Neural cell (in vitro differentiated cells): ENCODE results near the gene FOXO1. TPM values are rescaled to one million over a fixed set of nuclear protein-coding genes. Genes with fewer than 3 reads are reported as not detected.

ENCODE experiments used
- H2AFZ ChIP-seq: fragments of 200-600, 300-800 bp; sonication (generic), shearing (Covaris generic); 2 replicates; pipeline ENCODE4 v1.6.0; 2014; ENCODE audit warnings: low read depth, mild to moderate bottlenecking, antibody characterized with exemption, low read length, moderate library complexity
- H3F3A ChIP-seq: fragments of 200-600 bp; shearing (Covaris generic); 2 replicates; pipeline ENCODE4 v1.6.1; 2016; ENCODE audit warnings: mild to moderate bottlenecking, moderate library complexity, mixed read lengths, antibody characterized with exemption, low read length; ENCODE audit not compliant: insufficient read depth, poor library complexity, severe bottlenecking
- H3K27ac ChIP-seq: fragments of 200-600, 300-800 bp; sonication (generic), shearing (Covaris generic); 2 replicates; pipeline ENCODE4 v1.5.1; 2014; ENCODE audit warnings: mild to moderate bottlenecking, low read length, moderate library complexity
- H3K27me3 ChIP-seq: fragments of 300-800, 200-600 bp; sonication (generic), shearing (Covaris generic); 2 replicates; pipeline ENCODE4 v1.6.0; 2014; ENCODE audit warnings: mild to moderate bottlenecking, low read depth, low read length, moderate library complexity; ENCODE audit not compliant: insufficient read depth
- H3K36me3 ChIP-seq: fragments of 300-800, 200-600 bp; sonication (generic), shearing (Covaris generic); 2 replicates; pipeline ENCODE4 v1.5.1; 2014; ENCODE audit warnings: mild to moderate bottlenecking, antibody characterized with exemption, low read length, moderate library complexity; ENCODE audit not compliant: insufficient read depth
- H3K4me2 ChIP-seq: fragments of 300-800, 200-600 bp; sonication (generic), shearing (Covaris generic); 2 replicates; pipeline ENCODE4 v1.6.0; 2014; ENCODE audit warnings: mild to moderate bottlenecking, low read length
- H3K4me3 ChIP-seq: fragments of 300-800, 200-600 bp; sonication (generic), shearing (Covaris generic); 2 replicates; pipeline ENCODE4 v1.5.1; 2014; ENCODE audit warnings: mild to moderate bottlenecking, low read length, moderate library complexity
- H3K79me2 ChIP-seq: fragments of 200-600 bp; shearing (Covaris generic); replicated peaks from 2 replicates; pipeline ENCODE4 v1.6.0; 2014; ENCODE audit warnings: mild to moderate bottlenecking, low read length, moderate library complexity; ENCODE audit not compliant: insufficient read depth
- H3K9ac ChIP-seq: fragments of 300-800, 200-600 bp; sonication (generic), shearing (Covaris generic); 2 replicates; pipeline ENCODE4 v1.6.1; 2016; ENCODE audit warnings: mild to moderate bottlenecking, low read length, mixed read lengths
- H3K9me2 ChIP-seq: fragments of 200-600 bp; shearing (Covaris generic); 2 replicates; pipeline ENCODE4 v1.6.1; 2016; ENCODE audit warnings: mild to moderate bottlenecking, low read length, mixed read lengths; ENCODE audit not compliant: insufficient read depth
- H3K9me3 ChIP-seq: fragments of 200-600, 300-800 bp; sonication (generic), shearing (Covaris generic); 2 replicates; pipeline ENCODE4 v1.6.1; 2016; ENCODE audit warnings: mild to moderate bottlenecking, mixed run types, low read length, moderate library complexity, mixed read lengths
- H4K20me1 ChIP-seq: fragments of 200-600 bp; shearing (Covaris generic); 2 replicates; pipeline ENCODE4 v1.6.1; 2016; ENCODE audit warnings: mild to moderate bottlenecking, mixed run types; ENCODE audit not compliant: insufficient read depth
- EP300 ChIP-seq: fragments of 450-650 bp; conservative IDR thresholded peaks from 2 replicates; pipeline ENCODE4 v1.6.1; 2014; ENCODE audit warnings: antibody characterized with exemption, mild to moderate bottlenecking, moderate library complexity; ENCODE audit not compliant: poor library complexity, severe bottlenecking
- EZH2 ChIP-seq: fragments of 200-600, 300-800 bp; shearing (Covaris generic), sonication (generic); IDR thresholded peaks from 2 replicates; pipeline ENCODE4 v1.6.1; 2014; ENCODE audit warnings: antibody characterized with exemption, low read length, borderline replicate concordance, mild to moderate bottlenecking; ENCODE audit not compliant: insufficient read depth, poor library complexity, severe bottlenecking
- MXI1 ChIP-seq: fragments of 450-650 bp; conservative IDR thresholded peaks from 2 replicates; pipeline ENCODE4 v1.6.1; 2014; ENCODE audit warnings: antibody characterized with exemption, mild to moderate bottlenecking; ENCODE audit not compliant: poor library complexity, severe bottlenecking
- POLR2AphosphoS5 ChIP-seq: IDR thresholded peaks from 2 replicates; pipeline ENCODE4 v1.6.1; 2012
- RAD21 ChIP-seq: fragments of 450-650 bp; conservative IDR thresholded peaks from 2 replicates; pipeline ENCODE4 v1.6.1; 2014; ENCODE audit warnings: antibody characterized with exemption, mild to moderate bottlenecking, moderate library complexity
- SMC3 ChIP-seq: fragments of 450-650 bp; conservative IDR thresholded peaks from 2 replicates; pipeline ENCODE4 v1.6.1; 2014; ENCODE audit warnings: antibody characterized with exemption, mild to moderate bottlenecking, moderate library complexity; ENCODE audit not compliant: poor library complexity
- TAF1 ChIP-seq: IDR thresholded peaks from 2 replicates; pipeline ENCODE4 v1.6.1; 2012; ENCODE audit warnings: low read depth
- polyA plus RNA-seq: library from polyadenylated mRNA; depleted of rRNA; stranded (reverse); fragments of >200 nt; gene quantifications from 2 replicates; pipeline ENCODE4 v1.2.3, GENCODE V29; 2014
- TF ChIP-seq, protein P1 (sequence below): IDR thresholded peaks from 2 replicates; pipeline ENCODE4 v1.6.1; 2012; ENCODE audit warnings: borderline replicate concordance
- TF ChIP-seq, protein P2 (sequence below): fragments of 450-650 bp; IDR thresholded peaks from 2 replicates; pipeline ENCODE4 v1.5.1; 2014; ENCODE audit warnings: antibody characterized with exemption, mild to moderate bottlenecking, moderate library complexity; ENCODE audit not compliant: poor library complexity, severe bottlenecking

FOXO1 gene
- polyA plus RNA-seq, 1 donor from 2014 or later = 1.2 TPM

DNA sequence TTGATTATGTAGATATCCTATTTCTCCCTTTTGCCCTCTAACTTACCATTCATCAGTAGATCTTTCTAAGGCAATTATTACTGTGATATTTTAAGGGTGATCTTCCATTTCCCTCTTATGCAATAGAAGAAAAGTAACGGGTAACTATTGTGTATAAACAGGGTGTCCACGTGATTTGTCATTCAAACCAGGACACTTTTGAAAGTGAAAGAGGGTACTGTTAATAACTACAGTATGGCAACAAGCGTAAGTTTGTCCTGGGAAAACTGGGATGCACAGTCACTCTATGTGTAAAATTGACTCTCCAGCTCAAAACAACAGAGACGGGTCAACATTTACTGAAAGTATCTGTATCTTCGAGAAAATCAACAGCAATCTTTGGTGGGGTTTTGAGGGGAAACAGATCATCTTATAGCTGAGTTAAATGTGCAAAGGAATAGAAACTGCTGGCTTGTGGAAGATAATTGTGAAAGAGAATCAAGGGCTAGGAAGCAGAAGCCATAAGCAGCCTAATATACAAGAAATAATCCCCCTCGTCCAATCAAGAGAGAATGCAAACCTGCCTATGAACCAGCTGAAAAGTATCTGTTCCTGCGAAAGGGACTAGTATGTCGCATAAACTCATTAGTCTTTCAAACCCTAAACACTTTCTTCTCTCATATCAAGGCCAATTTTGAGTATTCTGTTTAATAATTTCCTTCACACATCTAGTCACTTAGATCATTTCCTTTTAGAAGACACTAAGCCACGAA, 126.7 kb downstream of the FOXO1 start:
- Histone ChIP-seq H2AFZ (no peak overlapping the region), H3K4me2 (no peak overlapping the region), H3K27me3 (no peaks in the 10 kb centered on the region), H3K36me3 (no peaks in the 10 kb centered on the region), H3K27ac (no peak overlapping the region), H3K4me3 (no peak overlapping the region), H3K9ac (no peak overlapping the region), H3K79me2 (no peaks in the 10 kb centered on the region), H3F3A (no peaks in the 10 kb centered on the region), H3K9me2 (no peaks in the 10 kb centered on the region), H4K20me1 (no peaks in the 10 kb centered on the region), H3K9me3 (no peaks in the 10 kb centered on the region)
- TF ChIP-seq TAF1 = no peak

GRCh38 chr13:40537146-40537895, 129.1 kb downstream of the FOXO1 start:
- Histone ChIP-seq H3K79me2 (no peaks in the 10 kb centered on the region), H3K9me3 (no peaks in the 10 kb centered on the region), H3F3A (no peaks in the 10 kb centered on the region), H3K4me3 (no peak overlapping the region), H3K9me2 (no peaks in the 10 kb centered on the region), H3K27ac (no peak overlapping the region), H2AFZ (no peak overlapping the region), H3K36me3 (no peaks in the 10 kb centered on the region), H3K4me2 (no peak overlapping the region), H3K27me3 (no peaks in the 10 kb centered on the region), H4K20me1 (no peaks in the 10 kb centered on the region), H3K9ac (no peak overlapping the region)
- TF ChIP-seq RAD21 (no peak), EZH2 (no peak), TAF1 (no peak), SMC3 (no peak), MXI1 (no peak), POLR2AphosphoS5 (no peak), EP300 (no peak)
- TF ChIP-seq, protein P1, sequence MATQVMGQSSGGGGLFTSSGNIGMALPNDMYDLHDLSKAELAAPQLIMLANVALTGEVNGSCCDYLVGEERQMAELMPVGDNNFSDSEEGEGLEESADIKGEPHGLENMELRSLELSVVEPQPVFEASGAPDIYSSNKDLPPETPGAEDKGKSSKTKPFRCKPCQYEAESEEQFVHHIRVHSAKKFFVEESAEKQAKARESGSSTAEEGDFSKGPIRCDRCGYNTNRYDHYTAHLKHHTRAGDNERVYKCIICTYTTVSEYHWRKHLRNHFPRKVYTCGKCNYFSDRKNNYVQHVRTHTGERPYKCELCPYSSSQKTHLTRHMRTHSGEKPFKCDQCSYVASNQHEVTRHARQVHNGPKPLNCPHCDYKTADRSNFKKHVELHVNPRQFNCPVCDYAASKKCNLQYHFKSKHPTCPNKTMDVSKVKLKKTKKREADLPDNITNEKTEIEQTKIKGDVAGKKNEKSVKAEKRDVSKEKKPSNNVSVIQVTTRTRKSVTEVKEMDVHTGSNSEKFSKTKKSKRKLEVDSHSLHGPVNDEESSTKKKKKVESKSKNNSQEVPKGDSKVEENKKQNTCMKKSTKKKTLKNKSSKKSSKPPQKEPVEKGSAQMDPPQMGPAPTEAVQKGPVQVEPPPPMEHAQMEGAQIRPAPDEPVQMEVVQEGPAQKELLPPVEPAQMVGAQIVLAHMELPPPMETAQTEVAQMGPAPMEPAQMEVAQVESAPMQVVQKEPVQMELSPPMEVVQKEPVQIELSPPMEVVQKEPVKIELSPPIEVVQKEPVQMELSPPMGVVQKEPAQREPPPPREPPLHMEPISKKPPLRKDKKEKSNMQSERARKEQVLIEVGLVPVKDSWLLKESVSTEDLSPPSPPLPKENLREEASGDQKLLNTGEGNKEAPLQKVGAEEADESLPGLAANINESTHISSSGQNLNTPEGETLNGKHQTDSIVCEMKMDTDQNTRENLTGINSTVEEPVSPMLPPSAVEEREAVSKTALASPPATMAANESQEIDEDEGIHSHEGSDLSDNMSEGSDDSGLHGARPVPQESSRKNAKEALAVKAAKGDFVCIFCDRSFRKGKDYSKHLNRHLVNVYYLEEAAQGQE = no peak
- TF ChIP-seq, protein P2, sequence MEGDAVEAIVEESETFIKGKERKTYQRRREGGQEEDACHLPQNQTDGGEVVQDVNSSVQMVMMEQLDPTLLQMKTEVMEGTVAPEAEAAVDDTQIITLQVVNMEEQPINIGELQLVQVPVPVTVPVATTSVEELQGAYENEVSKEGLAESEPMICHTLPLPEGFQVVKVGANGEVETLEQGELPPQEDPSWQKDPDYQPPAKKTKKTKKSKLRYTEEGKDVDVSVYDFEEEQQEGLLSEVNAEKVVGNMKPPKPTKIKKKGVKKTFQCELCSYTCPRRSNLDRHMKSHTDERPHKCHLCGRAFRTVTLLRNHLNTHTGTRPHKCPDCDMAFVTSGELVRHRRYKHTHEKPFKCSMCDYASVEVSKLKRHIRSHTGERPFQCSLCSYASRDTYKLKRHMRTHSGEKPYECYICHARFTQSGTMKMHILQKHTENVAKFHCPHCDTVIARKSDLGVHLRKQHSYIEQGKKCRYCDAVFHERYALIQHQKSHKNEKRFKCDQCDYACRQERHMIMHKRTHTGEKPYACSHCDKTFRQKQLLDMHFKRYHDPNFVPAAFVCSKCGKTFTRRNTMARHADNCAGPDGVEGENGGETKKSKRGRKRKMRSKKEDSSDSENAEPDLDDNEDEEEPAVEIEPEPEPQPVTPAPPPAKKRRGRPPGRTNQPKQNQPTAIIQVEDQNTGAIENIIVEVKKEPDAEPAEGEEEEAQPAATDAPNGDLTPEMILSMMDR = no peak
